CD14-positive monocyte (primary cell): ENCODE data around the gene ZDHHC14. TPM values are rescaled to one million over a fixed set of nuclear protein-coding genes. Genes with fewer than 3 reads are reported as not detected.

Experiments
- DNase-seq, 3 donors: peaks; one replicate each; pipeline ENCODE4 v3.0.0-alpha.2; 2011 to 2022
- H2AFZ ChIP-seq: 2 replicates; pipeline ENCODE4 v1.6.0; 2012; ENCODE audit warnings: mild to moderate bottlenecking, low read depth, low read length, inconsistent platforms; ENCODE audit not compliant: insufficient read depth, poor library complexity, severe bottlenecking
- H3K27ac ChIP-seq, 2 donors: 1 replicate in 1 of 2; 2 replicates in 1 of 2; pipeline ENCODE4 v1.5.1; 2012 to 2013; ENCODE audit warnings: low read length in 2 of 2, control low read depth in 1 of 2, inconsistent platforms in 1 of 2, low read depth in 1 of 2, mild to moderate bottlenecking in 1 of 2
- H3K27me3 ChIP-seq, 2 donors: one replicate each; pipeline versions ENCODE4 v1.6.0 to v1.6.1; 2011 to 2013; ENCODE audit warnings: low read length in 2 of 2; ENCODE audit not compliant: control insufficient read depth in 2 of 2, insufficient read depth in 2 of 2
- H3K36me3 ChIP-seq, 2 donors: replicated peaks in 1 of 2; 1 replicate in 1 of 2; 2 replicates in 1 of 2; pipeline versions ENCODE4 v1.5.1 to v1.6.1; 2012 to 2013; ENCODE audit warnings: low read length in 2 of 2, control low read depth in 1 of 2, inconsistent platforms in 1 of 2, mild to moderate bottlenecking in 1 of 2; ENCODE audit not compliant: insufficient read depth in 2 of 2, control insufficient read depth in 1 of 2
- H3K4me1 ChIP-seq, 2 donors: 1 replicate in 1 of 2; 2 replicates in 1 of 2; pipeline versions ENCODE4 v1.5.1 to v1.6.1; 2012 to 2013; ENCODE audit warnings: low read length in 2 of 2, control low read depth in 1 of 2, inconsistent platforms in 1 of 2, mild to moderate bottlenecking in 1 of 2, moderate library complexity in 1 of 2; ENCODE audit not compliant: insufficient read depth in 2 of 2, control insufficient read depth in 1 of 2
- H3K4me2 ChIP-seq: replicated peaks from 2 replicates; pipeline ENCODE3; 2012; ENCODE audit warnings: low read length, moderate library complexity, mild to moderate bottlenecking; ENCODE audit not compliant: poor library complexity, severe bottlenecking; ENCODE audit errors: extremely low read depth
- H3K4me3 ChIP-seq, 3 experiments: fragments of 200-600 bp in 1 of 3; sonication (generic) in 1 of 3; replicated peaks in 1 of 3; 1 replicate in 2 of 3; 2 replicates in 1 of 3; pipeline ENCODE4 v1.5.1; 2011 to 2013; ENCODE audit warnings: low read length in 3 of 3, mild to moderate bottlenecking in 3 of 3, control low read depth in 2 of 3, low read depth in 2 of 3, inconsistent platforms in 1 of 3, moderate library complexity in 1 of 3
- H3K79me2 ChIP-seq: 2 replicates; pipeline ENCODE4 v1.6.0; 2012; ENCODE audit warnings: mild to moderate bottlenecking, control low read depth, inconsistent platforms, low read length, moderate library complexity; ENCODE audit not compliant: insufficient read depth
- H3K9ac ChIP-seq: 2 replicates; pipeline ENCODE4 v1.6.0; 2017; ENCODE audit warnings: low read length, mild to moderate bottlenecking; ENCODE audit not compliant: insufficient read depth, poor library complexity, severe bottlenecking
- H3K9me3 ChIP-seq, 2 donors: replicated peaks in 1 of 2; 1 replicate in 1 of 2; 2 replicates in 1 of 2; pipeline versions ENCODE4 v1.5.1 to v1.6.1; 2012 to 2013; ENCODE audit warnings: low read length in 2 of 2, control low read depth in 1 of 2; ENCODE audit not compliant: control insufficient read depth in 1 of 2, insufficient read depth in 1 of 2
- H4K20me1 ChIP-seq: 2 replicates; pipeline ENCODE4 v1.6.0; 2012; ENCODE audit warnings: mild to moderate bottlenecking, low read length, control low read depth, moderate library complexity; ENCODE audit not compliant: insufficient read depth
- H3K27ac Mint-ChIP-seq, 7 donors: one replicate each; pipeline ENCODE4 v1.8.0; 2020; ENCODE audit warnings: mild to moderate bottlenecking in 7 of 7, mixed read lengths in 7 of 7, moderate library complexity in 6 of 7, inconsistent platforms in 2 of 7
- H3K27me3 Mint-ChIP-seq, 3 donors: one replicate each; pipeline ENCODE4 v1.8.0; 2021 to 2022; ENCODE audit warnings: low read depth in 3 of 3, mild to moderate bottlenecking in 3 of 3, mixed read lengths in 3 of 3, moderate library complexity in 3 of 3, inconsistent platforms in 1 of 3
- H3K36me3 Mint-ChIP-seq, 2 donors: one replicate each; pipeline ENCODE4 v1.8.0; 2020; ENCODE audit warnings: mixed read lengths in 2 of 2, inconsistent platforms in 1 of 2, mild to moderate bottlenecking in 1 of 2
- H3K4me1 Mint-ChIP-seq: one replicate; pipeline ENCODE4 v1.8.0; 2020; ENCODE audit warnings: mild to moderate bottlenecking, mixed read lengths
- H3K4me3 Mint-ChIP-seq, 2 donors: one replicate each; pipeline ENCODE4 v1.8.0; 2020; ENCODE audit warnings: mild to moderate bottlenecking in 2 of 2, mixed read lengths in 2 of 2, moderate library complexity in 1 of 2
- H3K9me3 Mint-ChIP-seq, 7 donors: one replicate each; pipeline ENCODE4 v1.8.0; 2020 to 2022; ENCODE audit warnings: mixed read lengths in 7 of 7, mild to moderate bottlenecking in 6 of 7, moderate library complexity in 6 of 7, inconsistent platforms in 2 of 7
- CTCF ChIP-seq: fragments of 200-600 bp; IDR thresholded peaks from one replicate; pipeline ENCODE4 v1.8.0; 2022; ENCODE audit warnings: antibody characterized with exemption, mild to moderate bottlenecking
- WGBS: methylation state at CpG from one replicate; pipeline ENCODE4 v1.1.5; 2013; ENCODE audit warnings: missing lambda C conversion rate; ENCODE audit not compliant: insufficient coverage; 5-methylcytosine and 5-hydroxymethylcytosine counted together
- intact Hi-C, 2 donors: fragments of 100-400 bp; cut with micrococcal nuclease; formaldehyde crosslinking; loops; one replicate each; pipeline versions ENCODE4 v1.15.0 to v1.15.1; 2023
- polyA plus RNA-seq, 3 donors: library from polyadenylated mRNA; depleted of rRNA in 1 of 3; unstranded in 2 of 3; stranded (reverse) in 1 of 3; fragments of 300-500 nt in 2 of 3; fragments of >200 nt in 1 of 3; fragmentation: Illumina TruSeq in 2 of 3; gene quantifications; 1 replicate in 2 of 3; 2 replicates in 1 of 3; pipeline ENCODE4 v1.2.3, GENCODE V29; 2012 to 2021

Gene ZDHHC14
- polyA plus RNA-seq, 3 donors, result 0.30 to 1.7 (median 0.93) TPM

GRCh38 chr6:157490611-157491269, 109.8 kb downstream of the ZDHHC14 start:
- no peak overlapping the region for H3K27ac Mint-ChIP-seq

GRCh38 chr6:157491571-157492232, 110.7 kb downstream of the ZDHHC14 start:
- Histone ChIP-seq H2AFZ (no peak overlapping the region), H3K79me2 (no peaks in the 10 kb centered on the region), H3K9ac (no peak overlapping the region), H3K4me2 (no peak overlapping the region), H3K4me3 (no peak overlapping the region), H3K36me3 (no peaks in the 10 kb centered on the region), H3K27me3 (peaks cover 0 to 12% of the 10 kb centered on the region in 2 donors), H3K4me1 (peaks cover 10 to 12% of the 10 kb centered on the region in 2 donors), H3K9me3 (no peaks in the 10 kb centered on the region), H4K20me1 (no peaks in the 10 kb centered on the region), H3K27ac (no peak overlapping the region)
- Mint-ChIP-seq H3K27ac (no peak overlapping the region), H3K9me3 (peaks cover 0 to 3% (median 0%) of the 10 kb centered on the region in 7 donors), H3K36me3 (peaks cover 0 to 2% of the 10 kb centered on the region in 2 donors), H3K27me3 (peaks cover 12 to 20% (median 14%) of the 10 kb centered on the region in 3 donors), H3K4me3 (no peak overlapping the region), H3K4me1 (peaks cover 16% of the 10 kb centered on the region)
- 95% methylated on average over 20 of the region's 20 CpGs for WGBS
- TF ChIP-seq CTCF, result no peak
- DNase-seq, result no peak
- intact Hi-C loops, result no loop called here

More at GRCh38 chr6:157490611-157491269, 109.8 kb downstream of the ZDHHC14 start:
- Histone ChIP-seq H3K9me3 (no peaks in the 10 kb centered on the region), H3K27me3 (peaks cover 0 to 12% of the 10 kb centered on the region in 2 donors), H2AFZ (no peak overlapping the region), H3K36me3 (no peaks in the 10 kb centered on the region), H3K4me1 (peaks cover 15 to 16% of the 10 kb centered on the region in 2 donors), H3K27ac (no peak overlapping the region), H4K20me1 (no peaks in the 10 kb centered on the region), H3K9ac (no peak overlapping the region), H3K79me2 (no peaks in the 10 kb centered on the region), H3K4me2 (no peak overlapping the region), H3K4me3 (no peak overlapping the region)
- intact Hi-C loops, result no loop called here
- Mint-ChIP-seq H3K4me1 (peaks cover 21% of the 10 kb centered on the region), H3K9me3 (peaks cover 0 to 3% (median 0%) of the 10 kb centered on the region in 7 donors), H3K36me3 (peaks cover 0 to 2% of the 10 kb centered on the region in 2 donors), H3K27me3 (peaks cover 12 to 20% (median 14%) of the 10 kb centered on the region in 3 donors), H3K4me3 (no peak overlapping the region)
- WGBS, result 94% methylated on average over 6 of the region's 16 CpGs
- TF ChIP-seq CTCF, result no peak
- DNase-seq, result no peak
